ENCODE results near the gene BEST4. TPM values are rescaled to one million over a fixed set of nuclear protein-coding genes. Genes with fewer than 3 reads are reported as not detected.
A peak's percentile ranks its signal among the peaks of the same experiment; 100 is the strongest.
"Not testable (repeated sequence)": the region's sequence is repeated elsewhere in the genome, so short reads cannot be mapped to it uniquely, and the experiment has no call there.

Gene BEST4
- total RNA-seq, 1 experiment from 2014 or later: 0.15 TPM

DNA sequence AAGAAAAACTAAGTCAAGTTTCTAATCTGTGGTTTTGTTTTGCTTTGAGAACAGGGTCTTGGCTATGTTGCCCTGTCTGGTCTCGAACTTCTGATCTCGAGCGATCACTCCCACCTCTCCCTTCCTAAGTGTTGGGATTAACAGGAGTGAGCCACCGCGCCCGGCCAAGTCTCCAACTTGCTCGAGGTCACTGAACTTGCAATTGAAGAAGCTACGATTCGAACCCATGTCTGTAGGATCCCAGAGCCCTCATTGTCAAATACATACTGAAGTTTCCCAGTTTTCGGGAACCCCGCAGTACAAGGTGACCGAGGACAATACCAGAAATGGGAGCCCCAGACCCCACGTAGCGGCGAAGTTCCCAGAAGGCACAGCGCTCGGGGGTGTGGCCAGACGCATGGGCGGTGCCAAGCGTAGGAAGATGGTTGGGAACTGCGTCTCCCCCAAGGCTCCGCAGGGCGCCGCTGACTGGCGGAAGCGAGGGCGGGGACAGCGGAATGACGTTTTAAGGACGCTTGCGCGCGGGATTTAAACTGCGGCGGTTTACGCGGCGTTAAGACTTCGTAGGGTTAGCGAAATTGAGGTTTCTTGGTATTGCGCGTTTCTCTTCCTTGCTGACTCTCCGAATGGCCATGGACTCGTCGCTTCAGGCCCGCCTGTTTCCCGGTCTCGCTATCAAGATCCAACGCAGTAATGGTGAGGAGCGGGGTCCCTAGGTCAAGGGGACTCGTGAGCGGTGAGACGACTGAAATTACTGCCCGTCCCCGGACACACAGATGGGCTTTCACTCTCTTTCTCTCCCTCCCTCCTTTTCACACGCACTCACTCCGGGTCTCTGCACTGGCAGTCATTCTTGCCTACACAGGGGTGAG is 48.4 kb downstream of the BEST4 start, which contains the start of gene KIF2C:
TSS of gene KIF2C (plus strand) at position 531 of the 872 bp plus-strand sequence. CDS start at position 627, 96 bp downstream.
- peak; percentile 99 for ATAC-seq
- BruUV-seq (replicated peaks): no TSS peak
- ChIA-PET CTCF (no interaction called here), POLR2A (no interaction called here)
- Histone ChIP-seq H3K27ac (ENCODE audit: low read length) (peak within 1 kb of the TSS; percentile 95), H3K9me3 (ENCODE audit: control insufficient read depth, insufficient read depth, low read depth, low read length) (no peaks in the 10 kb centered on the region), H3K36me3 (ENCODE audit: control insufficient read depth, insufficient read depth, low read length) (no peaks in the 10 kb centered on the region), H3K27me3 (ENCODE audit: control insufficient read depth, insufficient read depth, low read length) (no peaks in the 10 kb centered on the region), H3K4me3 (ENCODE audit: low read depth in 2 of 2, low read length in 2 of 2) (peak within 1 kb of the TSS; percentile 80 to 93), H3K4me1 (ENCODE audit: control insufficient read depth, insufficient read depth, low read length) (peaks cover 7% of the 10 kb centered on the region; the same call in 1 of the 2 replicates)
- peak; percentile 94 for DNase-seq (ENCODE audit: low read depth, low spot score)
- in situ Hi-C loops (cut with HindIII; ENCODE audit: low pct_unique_long_range_greater_than_20kb, low sequenced_read_pairs) (no loop called here), intact Hi-C loops (cut with micrococcal nuclease; ENCODE audit: unreplicated experiment) (loop anchor here (10.0 kb wide), 1 partner anchor 75 kb away; no protein-coding TSS in a partner anchor)
- TF ChIP-seq, protein P1, sequence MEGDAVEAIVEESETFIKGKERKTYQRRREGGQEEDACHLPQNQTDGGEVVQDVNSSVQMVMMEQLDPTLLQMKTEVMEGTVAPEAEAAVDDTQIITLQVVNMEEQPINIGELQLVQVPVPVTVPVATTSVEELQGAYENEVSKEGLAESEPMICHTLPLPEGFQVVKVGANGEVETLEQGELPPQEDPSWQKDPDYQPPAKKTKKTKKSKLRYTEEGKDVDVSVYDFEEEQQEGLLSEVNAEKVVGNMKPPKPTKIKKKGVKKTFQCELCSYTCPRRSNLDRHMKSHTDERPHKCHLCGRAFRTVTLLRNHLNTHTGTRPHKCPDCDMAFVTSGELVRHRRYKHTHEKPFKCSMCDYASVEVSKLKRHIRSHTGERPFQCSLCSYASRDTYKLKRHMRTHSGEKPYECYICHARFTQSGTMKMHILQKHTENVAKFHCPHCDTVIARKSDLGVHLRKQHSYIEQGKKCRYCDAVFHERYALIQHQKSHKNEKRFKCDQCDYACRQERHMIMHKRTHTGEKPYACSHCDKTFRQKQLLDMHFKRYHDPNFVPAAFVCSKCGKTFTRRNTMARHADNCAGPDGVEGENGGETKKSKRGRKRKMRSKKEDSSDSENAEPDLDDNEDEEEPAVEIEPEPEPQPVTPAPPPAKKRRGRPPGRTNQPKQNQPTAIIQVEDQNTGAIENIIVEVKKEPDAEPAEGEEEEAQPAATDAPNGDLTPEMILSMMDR (IDR thresholded peaks at IDR 0.05): no peak
- peak; percentile 97 for TF ChIP-seq SIN3A (IDR thresholded peaks at IDR 0.05; ENCODE audit: borderline replicate concordance, insufficient read depth, low read depth, low read length)
- peak; percentile 36; the same call in 1 of the 2 replicates for TF ChIP-seq TCF7L2 (IDR thresholded peaks at IDR 0.05; ENCODE audit: low read depth, low read length)
- TF ChIP-seq POLR2AphosphoS5 (IDR thresholded peaks at IDR 0.05; ENCODE audit: low read depth, low read length): peak; percentile 93
- TF ChIP-seq, protein P2, sequence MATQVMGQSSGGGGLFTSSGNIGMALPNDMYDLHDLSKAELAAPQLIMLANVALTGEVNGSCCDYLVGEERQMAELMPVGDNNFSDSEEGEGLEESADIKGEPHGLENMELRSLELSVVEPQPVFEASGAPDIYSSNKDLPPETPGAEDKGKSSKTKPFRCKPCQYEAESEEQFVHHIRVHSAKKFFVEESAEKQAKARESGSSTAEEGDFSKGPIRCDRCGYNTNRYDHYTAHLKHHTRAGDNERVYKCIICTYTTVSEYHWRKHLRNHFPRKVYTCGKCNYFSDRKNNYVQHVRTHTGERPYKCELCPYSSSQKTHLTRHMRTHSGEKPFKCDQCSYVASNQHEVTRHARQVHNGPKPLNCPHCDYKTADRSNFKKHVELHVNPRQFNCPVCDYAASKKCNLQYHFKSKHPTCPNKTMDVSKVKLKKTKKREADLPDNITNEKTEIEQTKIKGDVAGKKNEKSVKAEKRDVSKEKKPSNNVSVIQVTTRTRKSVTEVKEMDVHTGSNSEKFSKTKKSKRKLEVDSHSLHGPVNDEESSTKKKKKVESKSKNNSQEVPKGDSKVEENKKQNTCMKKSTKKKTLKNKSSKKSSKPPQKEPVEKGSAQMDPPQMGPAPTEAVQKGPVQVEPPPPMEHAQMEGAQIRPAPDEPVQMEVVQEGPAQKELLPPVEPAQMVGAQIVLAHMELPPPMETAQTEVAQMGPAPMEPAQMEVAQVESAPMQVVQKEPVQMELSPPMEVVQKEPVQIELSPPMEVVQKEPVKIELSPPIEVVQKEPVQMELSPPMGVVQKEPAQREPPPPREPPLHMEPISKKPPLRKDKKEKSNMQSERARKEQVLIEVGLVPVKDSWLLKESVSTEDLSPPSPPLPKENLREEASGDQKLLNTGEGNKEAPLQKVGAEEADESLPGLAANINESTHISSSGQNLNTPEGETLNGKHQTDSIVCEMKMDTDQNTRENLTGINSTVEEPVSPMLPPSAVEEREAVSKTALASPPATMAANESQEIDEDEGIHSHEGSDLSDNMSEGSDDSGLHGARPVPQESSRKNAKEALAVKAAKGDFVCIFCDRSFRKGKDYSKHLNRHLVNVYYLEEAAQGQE (IDR thresholded peaks at IDR 0.05; ENCODE audit: insufficient read depth in 1 of 2, low read depth in 2 of 2, low read length in 1 of 2): no peak

DNA sequence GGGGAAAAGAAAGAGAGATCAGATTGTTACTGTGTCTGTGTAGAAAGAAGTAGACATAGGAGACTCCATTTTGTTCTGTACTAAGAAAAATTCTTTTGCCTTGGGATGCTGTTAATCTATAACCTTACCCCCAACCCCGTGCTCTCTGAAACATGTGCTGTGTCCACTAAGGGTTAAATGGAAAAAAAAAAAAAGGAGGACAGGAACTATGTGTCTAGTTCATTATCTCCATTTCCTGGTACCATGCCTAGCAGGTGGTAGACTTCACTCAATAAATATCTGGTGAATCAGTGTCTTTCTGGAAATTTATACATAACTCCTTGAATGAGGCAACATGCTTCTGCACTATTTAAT is 49.0 kb downstream of the BEST4 start:
- H3K27me3 ChIP-seq (ENCODE audit: control insufficient read depth, insufficient read depth, low read length); CTCF ChIA-PET; ATAC-seq; in situ Hi-C loops (cut with HindIII; ENCODE audit: low pct_unique_long_range_greater_than_20kb, low sequenced_read_pairs); H3K36me3 ChIP-seq (ENCODE audit: control insufficient read depth, insufficient read depth, low read length); POLR2A ChIA-PET; DNase-seq (ENCODE audit: low read depth, low spot score); BruUV-seq (replicated peaks); H3K4me1 ChIP-seq (ENCODE audit: control insufficient read depth, insufficient read depth, low read length); H3K9me3 ChIP-seq (ENCODE audit: control insufficient read depth, insufficient read depth, low read depth, low read length): not testable (repeated sequence)
- H3K27ac ChIP-seq (ENCODE audit: low read length): peak overlapping the region; percentile 95
- H3K4me3 ChIP-seq (ENCODE audit: low read depth in 2 of 2, low read length in 2 of 2): peak overlapping the region; percentile 80 to 93
- intact Hi-C loops (cut with micrococcal nuclease; ENCODE audit: unreplicated experiment): loop anchor here (10.0 kb wide), 1 partner anchor 76 kb away; no protein-coding TSS in a partner anchor

DNA sequence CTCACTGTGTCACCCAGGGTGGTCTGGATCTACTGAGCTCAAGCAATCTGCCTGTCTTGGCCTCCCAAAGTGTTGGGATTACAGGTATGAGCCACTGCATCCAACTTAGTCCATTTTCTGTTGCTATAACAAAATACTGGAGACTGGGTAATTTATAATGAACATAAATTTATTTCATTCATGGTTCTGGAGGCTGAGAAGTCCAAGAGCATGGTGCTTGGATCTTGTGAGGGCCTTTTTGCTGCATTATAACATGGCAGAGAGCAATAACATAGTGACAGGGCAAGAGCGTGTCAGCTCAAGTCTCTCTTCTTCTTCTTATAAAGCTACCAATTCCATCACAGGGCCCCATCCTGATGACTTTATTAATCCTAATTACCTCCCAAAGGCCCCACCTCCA is 52.0 kb downstream of the BEST4 start:
- DNase-seq (ENCODE audit: low read depth, low spot score): no peak
- CTCF ChIA-PET: no interaction called here
- intact Hi-C loops (cut with micrococcal nuclease; ENCODE audit: unreplicated experiment): loop anchor here (10.0 kb wide), 1 partner anchor 79 kb away; no protein-coding TSS in a partner anchor
- ATAC-seq: no peak
- no peak for TF ChIP-seq SIN3A (IDR thresholded peaks at IDR 0.05; ENCODE audit: borderline replicate concordance, insufficient read depth, low read depth, low read length)
- TF ChIP-seq POLR2AphosphoS5 (IDR thresholded peaks at IDR 0.05; ENCODE audit: low read depth, low read length): no peak
- TF ChIP-seq, protein P1 (IDR thresholded peaks at IDR 0.05): no peak
- TF ChIP-seq, protein P2 (IDR thresholded peaks at IDR 0.05; ENCODE audit: insufficient read depth in 1 of 2, low read depth in 2 of 2, low read length in 1 of 2): no peak
- no peak for TF ChIP-seq TCF7L2 (IDR thresholded peaks at IDR 0.05; ENCODE audit: low read depth, low read length)
- no peaks in the 10 kb centered on the region for H3K36me3 ChIP-seq (ENCODE audit: control insufficient read depth, insufficient read depth, low read length)
- no TSS peak for BruUV-seq (replicated peaks)
- no peaks in the 10 kb centered on the region for H3K27me3 ChIP-seq (ENCODE audit: control insufficient read depth, insufficient read depth, low read length)
- peaks cover 12% of the 10 kb centered on the region; the same call in 1 of the 2 replicates for H3K4me1 ChIP-seq (ENCODE audit: control insufficient read depth, insufficient read depth, low read length)
- no peak overlapping the region for H3K27ac ChIP-seq (ENCODE audit: low read length)
- no peaks in the 10 kb centered on the region for H3K9me3 ChIP-seq (ENCODE audit: control insufficient read depth, insufficient read depth, low read depth, low read length)
- POLR2A ChIA-PET: interaction anchor here (0.6 kb wide), 1 partner anchor 14 kb away, joined by 9 read pairs; no protein-coding TSS in a partner anchor
- in situ Hi-C loops (cut with HindIII; ENCODE audit: low pct_unique_long_range_greater_than_20kb, low sequenced_read_pairs): no loop called here
- H3K4me3 ChIP-seq (ENCODE audit: low read depth in 2 of 2, low read length in 2 of 2): no peak overlapping the region
